Measurements from ENCODE around the gene RAB40AL.

The RAB40AL gene

DNA sequence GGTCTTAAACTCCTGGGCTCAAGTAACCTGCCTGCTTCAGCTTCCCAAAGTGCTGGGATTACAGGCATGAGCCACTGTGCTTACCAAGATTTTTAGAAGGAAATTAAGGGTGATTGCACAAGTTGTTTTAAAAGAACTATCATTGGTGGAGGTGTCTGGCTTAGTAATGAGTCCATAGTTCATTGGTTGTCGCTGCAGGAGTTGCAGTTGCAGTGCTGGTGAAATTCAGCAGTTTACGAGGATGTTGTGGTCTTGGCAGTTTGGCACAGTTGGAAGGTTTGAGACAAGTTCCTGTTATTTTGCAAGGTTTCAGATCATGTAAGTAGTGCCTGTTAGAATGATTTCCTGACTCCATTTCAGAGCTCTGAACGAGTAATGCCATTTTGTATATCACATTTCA is 48.1 kb downstream of the RAB40AL start:
- DNase-seq = no peak
